ENCODE data around the gene VSTM4.

DNA sequence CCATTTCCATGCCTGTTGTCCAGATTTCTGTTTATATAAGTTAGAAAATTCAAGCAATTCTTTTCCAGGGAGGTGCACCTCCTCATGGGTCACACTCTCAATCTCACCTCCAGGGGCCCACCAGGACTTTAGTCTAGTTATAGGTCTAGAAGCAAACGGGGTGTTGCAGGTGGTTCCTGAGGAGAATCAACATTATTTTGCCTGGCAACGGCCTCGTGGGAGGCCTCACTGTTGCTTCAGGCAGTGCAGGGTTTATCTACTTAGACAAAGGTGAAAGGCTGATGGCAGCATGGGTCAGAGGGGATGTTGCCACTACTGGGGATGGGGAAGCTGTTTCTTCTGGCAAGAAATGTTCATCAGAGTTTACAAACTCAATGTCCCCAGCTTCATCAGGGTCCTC, 119.0 kb downstream of the VSTM4 start:
- TF ChIP-seq CTCF (IDR thresholded peaks at IDR 0.05), result no peak
- TF ChIP-seq EZH2 (IDR thresholded peaks at IDR 0.05; ENCODE audit: borderline replicate concordance, insufficient read depth, low read depth, low read length, poor library complexity, severe bottlenecking), result no peak

Measured in B cell (primary cell).